ENCODE results near the gene EHBP1.

EHBP1 gene

GRCh38 chr2:62826141-62826540 is 120.6 kb downstream of the EHBP1 start:
- no peak for DNase-seq

DNA sequence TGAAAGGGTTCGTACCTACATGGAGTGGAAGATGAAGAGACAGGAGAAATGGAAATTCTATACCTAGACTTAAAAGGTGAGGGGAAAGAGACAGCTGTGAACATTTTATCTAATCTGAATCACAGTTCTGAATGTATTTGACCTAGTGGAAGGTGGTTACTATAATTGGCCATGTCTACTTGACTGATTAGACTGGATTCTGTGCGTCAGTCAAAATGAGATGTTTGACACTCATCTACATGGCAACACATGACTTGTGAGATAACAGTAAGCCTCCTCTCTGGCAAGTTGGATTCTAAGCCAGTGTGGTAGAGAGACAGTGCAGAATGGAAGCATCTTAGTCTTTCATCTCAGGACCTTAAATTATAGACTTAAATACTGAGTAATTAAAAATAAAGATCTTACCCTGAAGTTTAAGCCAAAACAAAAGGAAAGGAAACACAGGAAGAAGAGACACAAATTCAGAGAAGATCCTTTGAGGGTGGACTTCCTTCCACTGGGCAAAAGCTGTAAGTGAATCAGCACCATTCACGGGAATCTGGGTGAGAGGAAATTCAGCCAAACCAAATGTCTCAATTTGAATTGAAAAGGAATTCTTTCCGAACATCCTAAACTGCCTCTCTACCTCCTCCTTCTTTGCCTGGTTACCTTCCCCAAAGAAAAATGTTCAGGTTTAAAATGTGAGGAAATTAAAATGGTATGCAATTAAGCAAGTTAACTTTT is 121.6 kb downstream of the EHBP1 start:
- DNase-seq, result no peak

GRCh38 chr2:62831729-62832128 is 126.2 kb downstream of the EHBP1 start:
- DNase-seq, result no peak

DNA sequence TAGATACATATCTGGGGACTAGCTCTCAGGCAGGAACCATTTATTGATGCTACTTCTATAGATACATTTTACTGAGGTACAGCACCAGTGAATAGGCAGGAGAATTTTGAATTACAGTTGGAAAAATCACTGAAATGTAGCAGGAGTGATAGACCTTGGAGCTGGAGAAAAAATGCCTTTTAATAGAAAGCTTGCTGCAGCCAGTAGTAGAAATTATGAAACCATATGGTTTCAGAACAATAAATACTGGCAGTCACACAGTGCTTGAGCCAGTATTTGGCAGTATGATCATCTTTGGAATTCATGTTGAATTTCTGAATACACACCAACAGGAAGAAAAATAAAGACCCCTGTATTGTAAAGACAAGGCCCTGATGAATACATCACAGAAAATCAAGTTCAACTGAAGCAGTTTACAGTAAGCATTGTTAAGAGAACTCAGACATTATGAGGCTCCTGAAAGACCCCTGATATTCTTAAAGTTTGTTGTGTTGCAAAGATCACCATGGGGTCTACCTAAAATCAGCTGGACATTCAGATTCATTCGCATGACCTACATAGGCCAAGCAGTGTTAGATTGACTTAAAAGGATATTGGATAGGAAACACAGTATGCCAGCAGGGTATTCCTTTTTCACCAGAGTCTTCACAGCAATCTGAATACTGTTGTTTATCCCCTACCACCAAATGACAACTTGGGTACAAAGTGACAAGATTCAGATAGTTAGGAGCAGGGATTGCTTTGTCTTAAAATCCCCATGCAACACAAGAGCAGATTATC is 139.0 kb downstream of the EHBP1 start:
- no peak for DNase-seq

- no peak for DNase-seq
These were observed 139.7 kb downstream of the EHBP1 start for GRCh38 chr2:62845256-62845655.

DNA sequence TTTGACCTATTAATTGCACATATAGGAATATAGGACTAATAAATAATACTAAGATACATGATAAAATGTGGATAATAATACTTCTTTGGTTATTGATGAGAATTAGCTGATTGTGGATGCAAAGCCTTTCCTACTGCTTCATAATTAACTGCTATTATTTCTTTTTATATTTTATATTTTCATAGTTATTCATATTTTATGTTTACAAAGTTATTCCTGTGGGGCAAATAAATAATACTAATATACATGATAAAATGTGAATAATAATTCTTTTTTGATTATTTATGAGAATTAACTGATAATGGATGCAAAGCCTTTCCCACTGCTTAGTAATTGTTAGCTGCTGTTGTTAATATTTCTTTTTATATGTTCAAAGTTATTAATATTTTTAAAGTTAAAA is 146.7 kb downstream of the EHBP1 start:
- no peak for DNase-seq

- DNase-seq, result no peak
These were observed 149.3 kb downstream of the EHBP1 start for GRCh38 chr2:62854600-62855514.

DNA sequence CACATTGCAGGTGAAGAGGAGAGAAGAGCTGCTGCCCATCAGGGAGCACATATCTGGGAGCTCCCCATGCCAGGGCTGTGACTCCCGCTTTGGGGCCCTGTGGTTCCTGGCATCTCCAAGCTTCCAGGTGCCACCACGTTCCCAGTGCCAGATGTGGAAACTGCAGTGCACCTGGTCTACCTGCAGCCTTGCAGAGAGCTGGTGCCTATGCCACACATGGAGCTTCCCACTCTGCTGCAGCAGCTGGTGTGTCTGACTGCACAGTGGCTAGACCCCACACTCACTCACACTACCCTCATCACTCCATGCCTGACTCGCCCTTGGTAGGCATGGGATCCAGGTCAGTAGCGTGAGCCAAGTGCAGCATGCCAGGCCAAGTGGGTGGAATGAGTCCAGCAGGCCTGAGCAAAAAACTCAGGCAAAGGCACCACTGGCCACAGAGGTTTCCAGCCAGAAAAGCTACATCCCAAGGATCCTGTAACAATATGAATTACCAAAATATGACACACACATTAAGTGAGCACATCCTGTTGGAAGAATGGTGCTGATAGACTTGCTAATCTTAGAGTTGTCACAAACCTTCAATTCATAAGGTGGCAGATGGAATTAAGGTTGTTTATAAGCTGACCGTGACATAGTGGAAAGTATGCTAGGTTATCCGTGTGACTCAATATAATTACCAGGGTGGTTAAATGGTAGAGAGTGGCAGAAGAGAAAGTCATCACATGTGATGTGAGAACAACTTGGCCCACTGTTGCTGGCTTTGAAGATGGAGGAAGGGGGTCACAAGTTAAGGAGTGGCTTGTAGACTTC is 150.9 kb downstream of the EHBP1 start:
- no peak for DNase-seq

DNA sequence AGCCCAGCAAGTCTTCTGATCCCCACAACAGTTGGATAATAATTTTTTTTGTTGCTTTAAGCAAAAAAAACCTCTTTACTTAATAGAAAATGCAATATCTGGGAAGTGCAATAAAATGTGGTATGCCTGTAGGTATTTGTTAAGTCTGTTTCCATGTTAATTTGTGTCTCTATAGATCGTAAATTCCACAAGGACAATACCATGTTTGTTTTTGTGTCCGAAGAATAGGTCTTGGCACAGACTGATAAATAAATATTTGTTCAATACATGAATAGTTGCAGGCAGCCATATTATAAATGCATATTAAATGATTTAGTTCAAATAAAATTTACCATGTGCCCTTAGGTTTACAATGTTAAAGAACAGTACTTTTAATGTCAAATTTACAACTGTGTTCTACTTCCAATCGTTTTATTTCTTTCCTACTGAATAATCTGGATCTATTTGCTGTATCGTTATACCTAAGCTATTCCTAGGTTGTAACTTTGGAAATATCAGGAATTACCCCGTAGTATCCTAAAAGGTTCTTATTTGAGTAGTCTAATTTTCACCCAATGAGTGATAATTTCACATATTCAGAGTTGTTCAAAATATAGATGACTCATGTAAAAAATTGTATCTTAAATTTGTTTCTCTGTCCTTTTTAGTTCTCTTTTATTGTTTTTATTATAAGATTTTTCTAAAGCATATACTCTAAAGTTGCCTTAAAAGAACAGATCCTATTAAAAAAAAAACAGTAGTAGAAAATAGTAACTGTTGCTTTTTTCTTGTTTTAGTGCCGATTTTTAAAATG is 151.8 kb downstream of the EHBP1 start:
- no peak for DNase-seq

DNA sequence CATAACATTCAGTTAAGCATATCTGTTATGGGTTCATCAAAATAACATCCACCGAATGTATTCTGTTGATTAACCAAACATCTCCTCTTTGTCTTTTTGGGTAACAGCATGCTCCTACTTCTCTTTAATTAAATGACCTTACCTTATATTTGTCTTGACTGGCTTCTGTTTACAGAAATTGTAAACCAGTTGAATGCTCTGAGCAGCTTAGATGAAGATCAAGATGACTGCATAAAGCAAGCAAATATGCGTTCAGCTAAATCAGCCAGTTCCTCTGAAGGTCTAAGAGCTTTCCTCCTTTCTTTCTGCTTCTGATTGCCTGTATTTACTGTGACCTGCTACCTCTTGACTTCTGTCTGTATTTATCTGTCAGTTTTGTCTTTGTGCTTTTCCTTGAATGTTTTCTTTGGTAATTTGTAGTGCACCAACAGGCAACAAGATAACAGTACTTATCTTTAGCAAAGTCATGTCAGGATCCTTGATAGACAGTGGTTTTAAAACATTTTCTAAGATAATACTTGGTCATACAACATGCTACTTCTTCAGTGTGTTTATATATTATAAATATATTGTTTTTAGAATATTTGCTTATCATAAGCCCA is 152.8 kb downstream of the EHBP1 start:
- no peak for DNase-seq

- DNase-seq, result no peak
These were observed 163.4 kb downstream of the EHBP1 start for GRCh38 chr2:62868947-62869346.

DNA sequence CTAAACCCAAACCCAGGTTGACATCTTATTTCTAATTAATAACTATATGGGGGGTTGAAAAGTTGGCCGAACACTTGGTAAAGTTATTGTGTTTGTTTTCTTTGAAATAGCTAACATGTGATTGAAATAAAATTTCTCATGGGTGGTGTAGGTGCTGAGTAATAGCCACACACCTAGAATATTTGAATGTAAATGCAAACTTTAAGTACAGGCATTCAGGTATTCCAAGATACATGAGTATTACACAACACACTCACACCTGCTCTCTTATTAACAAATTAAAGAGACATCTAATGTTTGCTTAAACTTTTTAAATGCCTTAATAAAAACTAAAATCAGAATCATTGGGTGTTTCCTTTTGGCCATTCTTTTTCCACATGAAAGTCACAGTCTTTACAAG is 165.5 kb downstream of the EHBP1 start:
- no peak for DNase-seq

DNA sequence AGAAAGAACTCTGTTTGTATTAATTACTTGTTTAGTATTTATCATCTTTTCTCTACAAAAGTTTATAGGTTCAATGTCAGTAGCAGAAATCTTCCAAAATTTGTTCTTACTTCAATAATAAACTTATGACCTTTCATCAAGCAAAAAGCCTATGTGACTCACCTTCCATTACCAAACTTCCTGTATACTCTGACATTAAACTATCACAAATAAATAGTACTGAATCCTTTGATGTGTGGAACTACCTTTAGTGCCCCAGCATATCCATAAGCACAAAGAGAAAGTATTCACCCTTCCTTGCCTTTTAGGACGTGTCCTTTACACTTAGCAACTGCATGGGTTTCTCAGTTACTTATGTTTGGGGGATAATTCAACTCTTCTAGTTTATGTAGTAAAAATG is 166.0 kb downstream of the EHBP1 start:
- DNase-seq, result no peak

GRCh38 chr2:62873603-62874002 is 168.1 kb downstream of the EHBP1 start:
- no peak for DNase-seq

GRCh38 chr2:62874881-62875383 is 169.4 kb downstream of the EHBP1 start:
- no peak for DNase-seq

DNA sequence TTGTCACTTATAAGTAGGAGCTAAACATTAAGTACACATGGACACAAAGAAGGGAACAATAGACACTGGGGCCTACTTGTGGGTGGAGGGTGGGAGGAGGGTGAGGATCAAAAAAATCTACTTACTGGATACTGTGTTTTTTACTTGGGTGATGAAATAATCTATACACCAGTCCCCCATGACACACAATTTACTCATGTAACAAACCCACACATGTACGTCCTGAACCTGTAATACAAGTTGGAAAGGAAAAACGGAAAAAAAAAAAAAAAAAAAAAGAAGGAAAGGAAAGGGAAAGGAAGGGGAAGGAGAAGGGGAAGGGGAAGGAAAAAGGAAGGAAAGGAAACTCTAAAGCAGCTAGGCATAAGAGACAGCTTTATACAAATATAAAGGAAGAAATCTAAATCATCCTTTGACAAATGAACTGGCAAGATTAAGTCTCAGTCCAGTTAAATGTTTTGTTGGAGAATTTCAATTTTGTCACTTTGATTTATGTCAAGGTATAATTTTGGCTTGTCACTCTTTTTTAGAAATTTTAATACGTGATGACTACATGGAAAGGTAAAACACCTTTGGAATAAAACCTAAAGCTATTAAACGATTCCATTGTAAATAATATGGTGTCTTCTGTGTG is 175.8 kb downstream of the EHBP1 start:
- DNase-seq, result no peak

DNA sequence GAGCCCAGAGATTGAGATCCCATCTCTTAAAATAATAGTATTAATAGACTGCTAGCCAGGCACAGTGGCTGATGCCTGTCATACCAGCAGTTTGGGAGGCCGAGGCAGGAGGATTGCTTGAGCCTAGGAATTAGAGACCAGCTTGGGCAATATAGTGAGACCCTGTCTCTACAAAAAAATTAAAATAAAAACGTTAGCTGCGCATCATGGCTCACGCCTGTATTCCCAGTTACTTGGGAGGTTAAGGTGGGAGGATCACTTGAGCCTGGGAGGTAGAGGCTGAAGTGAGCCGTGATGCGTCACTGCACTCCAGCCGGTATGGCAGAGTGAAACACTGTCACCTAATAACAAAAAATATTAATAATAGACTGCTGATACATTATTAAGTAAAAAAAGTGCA is 178.1 kb downstream of the EHBP1 start:
- DNase-seq, result no peak

GRCh38 chr2:62884086-62884485 is 178.6 kb downstream of the EHBP1 start:
- no peak for DNase-seq

DNA sequence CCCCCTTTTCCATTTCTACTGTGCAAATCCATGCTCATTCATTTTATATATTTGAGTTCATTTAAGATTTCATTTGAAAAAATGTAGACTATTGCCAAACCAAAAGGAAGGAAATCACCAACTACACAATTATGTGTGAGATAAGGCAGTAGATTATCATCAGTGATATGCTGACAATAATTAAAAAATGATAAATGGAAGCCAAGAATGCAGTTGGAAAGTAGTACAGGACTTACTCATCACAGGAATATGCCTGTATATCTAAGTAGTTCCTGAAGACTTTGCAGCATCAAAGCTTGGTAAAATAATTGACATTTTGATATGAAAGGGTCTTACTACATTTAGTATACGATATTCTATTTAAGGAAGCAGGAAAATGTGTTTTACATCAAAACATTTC is 179.0 kb downstream of the EHBP1 start:
- DNase-seq, result no peak

DNA sequence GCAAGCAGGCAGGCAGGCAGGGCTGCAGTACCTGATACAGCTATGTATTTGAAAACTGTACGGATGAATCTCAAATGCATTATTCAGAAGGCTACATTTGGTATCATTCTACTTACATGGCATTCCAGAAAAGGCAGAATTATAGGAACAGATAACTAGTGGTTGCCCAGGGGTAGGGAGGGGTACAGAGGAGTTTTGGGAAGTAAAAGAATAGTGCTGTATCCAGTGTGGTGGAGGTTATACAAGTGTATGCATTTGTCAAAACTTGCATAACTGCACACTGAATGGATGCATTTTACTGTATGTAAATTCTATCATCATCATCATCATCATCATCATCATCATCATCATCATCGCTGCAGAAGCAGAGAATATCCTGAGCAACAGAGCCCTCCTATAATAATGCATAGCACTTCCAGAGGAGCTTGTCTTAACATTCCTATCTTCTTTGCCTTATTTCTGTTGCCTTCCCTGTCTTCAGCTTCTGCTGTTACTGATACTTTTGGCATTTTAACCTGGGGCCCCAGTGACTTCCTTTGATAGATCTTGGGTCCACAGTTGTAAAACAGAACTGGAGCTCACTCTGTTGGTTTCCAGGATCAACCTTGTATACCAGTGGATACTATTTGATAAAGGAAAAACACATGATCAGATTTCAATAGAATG is 189.6 kb downstream of the EHBP1 start:
- no peak for DNase-seq

Measured in activated CD4-positive, CD25-positive, alpha-beta regulatory T cell treated with anti-CD3 and anti-CD28 coated beads, Interleukin-2, amount 50 U/mL, for 72 hours (primary cell).